ENCODE data around the gene DDX52.

DDX52 gene

DNA sequence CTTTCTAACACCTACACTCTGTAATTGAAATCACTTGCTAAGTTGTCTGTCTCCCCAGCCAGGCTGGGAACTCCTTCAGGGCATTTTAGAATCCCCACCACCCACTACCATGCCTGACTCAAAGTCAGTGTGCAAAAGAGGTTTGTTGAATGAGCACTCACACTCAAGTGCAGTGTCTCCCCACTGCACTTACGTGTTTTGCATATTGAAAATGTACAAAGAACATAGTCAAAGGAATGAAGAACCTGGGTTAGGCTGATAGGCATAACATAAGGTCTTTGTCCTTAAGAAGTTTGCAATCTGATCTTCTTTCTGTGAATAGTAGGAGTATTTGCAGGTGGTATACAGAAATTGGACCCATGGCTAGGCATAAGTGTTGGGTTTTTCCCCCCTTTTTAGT is 33.8 kb upstream of the DDX52 start:
- TF ChIP-seq, protein P1, sequence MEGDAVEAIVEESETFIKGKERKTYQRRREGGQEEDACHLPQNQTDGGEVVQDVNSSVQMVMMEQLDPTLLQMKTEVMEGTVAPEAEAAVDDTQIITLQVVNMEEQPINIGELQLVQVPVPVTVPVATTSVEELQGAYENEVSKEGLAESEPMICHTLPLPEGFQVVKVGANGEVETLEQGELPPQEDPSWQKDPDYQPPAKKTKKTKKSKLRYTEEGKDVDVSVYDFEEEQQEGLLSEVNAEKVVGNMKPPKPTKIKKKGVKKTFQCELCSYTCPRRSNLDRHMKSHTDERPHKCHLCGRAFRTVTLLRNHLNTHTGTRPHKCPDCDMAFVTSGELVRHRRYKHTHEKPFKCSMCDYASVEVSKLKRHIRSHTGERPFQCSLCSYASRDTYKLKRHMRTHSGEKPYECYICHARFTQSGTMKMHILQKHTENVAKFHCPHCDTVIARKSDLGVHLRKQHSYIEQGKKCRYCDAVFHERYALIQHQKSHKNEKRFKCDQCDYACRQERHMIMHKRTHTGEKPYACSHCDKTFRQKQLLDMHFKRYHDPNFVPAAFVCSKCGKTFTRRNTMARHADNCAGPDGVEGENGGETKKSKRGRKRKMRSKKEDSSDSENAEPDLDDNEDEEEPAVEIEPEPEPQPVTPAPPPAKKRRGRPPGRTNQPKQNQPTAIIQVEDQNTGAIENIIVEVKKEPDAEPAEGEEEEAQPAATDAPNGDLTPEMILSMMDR (IDR thresholded peaks at IDR 0.05; ENCODE audit: control insufficient read depth, extremely low read depth, insufficient read depth) = no peak
- DNase-seq (ENCODE audit: low read depth) = no peak
- no peak overlapping the region for H3K4me3 ChIP-seq (ENCODE audit: low read depth, low read length)

DNA sequence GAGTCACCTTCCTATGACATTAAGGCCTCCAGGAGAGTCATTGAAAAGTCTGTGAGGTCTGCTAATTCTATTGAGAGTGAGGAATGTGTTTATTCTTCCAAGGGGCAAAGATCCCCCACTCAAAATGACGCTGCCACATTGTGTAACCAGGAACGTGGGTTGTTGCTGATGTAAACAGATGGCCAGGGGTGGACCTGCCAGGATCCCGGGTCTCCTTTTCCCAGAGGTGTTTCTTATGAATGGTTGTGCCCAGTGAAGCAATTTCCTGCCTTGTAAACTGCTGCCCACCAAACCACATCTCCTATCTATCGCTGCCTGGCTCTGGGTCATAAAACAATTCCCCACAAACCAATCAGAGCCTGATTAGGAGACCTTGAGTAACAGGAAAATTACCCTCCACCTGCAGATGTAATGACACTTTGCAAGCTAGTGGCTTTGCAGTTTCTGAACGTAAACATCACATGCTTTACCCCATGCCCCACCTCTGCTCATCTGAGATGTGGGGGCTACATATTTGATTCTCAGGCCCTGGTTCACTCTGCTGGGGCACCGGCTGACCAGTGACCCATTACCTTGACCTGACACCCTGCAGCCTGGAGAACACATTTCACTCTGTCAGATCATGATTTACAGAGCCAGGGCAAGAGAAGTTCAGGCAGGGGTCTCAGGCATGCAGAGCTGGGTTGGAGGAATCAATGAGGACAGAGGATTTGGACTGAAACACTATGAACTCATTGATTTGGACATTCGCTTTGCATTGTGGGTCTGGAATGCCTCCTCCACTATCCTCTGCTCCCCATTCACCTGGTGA is 33.1 kb upstream of the DDX52 start:
- no peak overlapping the region for H3K4me3 ChIP-seq (ENCODE audit: low read depth, low read length)
- DNase-seq (ENCODE audit: low read depth) = no peak
- TF ChIP-seq, protein P1 (IDR thresholded peaks at IDR 0.05; ENCODE audit: control insufficient read depth, extremely low read depth, insufficient read depth) = no peak

DNA sequence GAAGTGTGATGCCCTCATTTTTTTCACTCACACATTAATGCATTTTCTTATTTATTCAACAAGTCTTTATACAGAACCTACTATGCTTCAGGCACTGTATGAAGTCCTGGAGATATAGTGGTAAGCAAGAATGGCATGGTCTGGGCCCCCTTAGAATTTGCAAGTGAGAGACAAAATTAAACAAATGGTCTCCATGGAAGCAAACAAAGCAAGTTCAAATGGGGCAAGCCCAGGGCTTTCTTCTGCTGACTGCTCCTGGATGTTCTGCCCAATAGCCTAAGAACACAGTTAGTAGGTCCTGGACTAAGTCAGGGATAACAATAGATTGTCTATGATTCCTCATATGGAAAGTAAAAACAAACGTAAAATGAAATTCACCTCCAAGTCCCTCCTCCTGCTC is 31.3 kb upstream of the DDX52 start:
- TF ChIP-seq, protein P1 (IDR thresholded peaks at IDR 0.05; ENCODE audit: control insufficient read depth, extremely low read depth, insufficient read depth) = no peak
- H3K4me3 ChIP-seq (ENCODE audit: low read depth, low read length) = no peak overlapping the region
- no peak for DNase-seq (ENCODE audit: low read depth)

DNA sequence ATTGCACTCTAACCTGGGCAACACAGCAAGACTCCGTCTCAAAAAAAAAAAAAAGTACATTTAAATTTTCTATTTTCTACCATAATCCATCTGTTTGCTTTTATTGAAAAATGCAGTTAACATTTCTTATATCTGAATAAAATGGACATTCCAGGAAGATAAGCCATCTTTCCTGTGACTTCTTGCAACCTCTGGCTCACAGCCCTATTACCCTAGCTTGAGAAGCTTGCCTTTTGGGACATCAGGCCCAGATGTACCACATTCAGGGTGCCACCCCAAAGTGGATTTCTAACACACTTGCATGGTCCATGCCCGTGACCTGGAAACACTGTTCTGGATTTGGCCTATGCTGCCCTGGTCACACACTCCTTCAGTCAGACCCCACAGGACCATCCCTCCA is 30.1 kb upstream of the DDX52 start:
- no peak for DNase-seq (ENCODE audit: low read depth)
- TF ChIP-seq, protein P1 (IDR thresholded peaks at IDR 0.05; ENCODE audit: control insufficient read depth, extremely low read depth, insufficient read depth) = no peak
- no peak overlapping the region for H3K4me3 ChIP-seq (ENCODE audit: low read depth, low read length)

DNA sequence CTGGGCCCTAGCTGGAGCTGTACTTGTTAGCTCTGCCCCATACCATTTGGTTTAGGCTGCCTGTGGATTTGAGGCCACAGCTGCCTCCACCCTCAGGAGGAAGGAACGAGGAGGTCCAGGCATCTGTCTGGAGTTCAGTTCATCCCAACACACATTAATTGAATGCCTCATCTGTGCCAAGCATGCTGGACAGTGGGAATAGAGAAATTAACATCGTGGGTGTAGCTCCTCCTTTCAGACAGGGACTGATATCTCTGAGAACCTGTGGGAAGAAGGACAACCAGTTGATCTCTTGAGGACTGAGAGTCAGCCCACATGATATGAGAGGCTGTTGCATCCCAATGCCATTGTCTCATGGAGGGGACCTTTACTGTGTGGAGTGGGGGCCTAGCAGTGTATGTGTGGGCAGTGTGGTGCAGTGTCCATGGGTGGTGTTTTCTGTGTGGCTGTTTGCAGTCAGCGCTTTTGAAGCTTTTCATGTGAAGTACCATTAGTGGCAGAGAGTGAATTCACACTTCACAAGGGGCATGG is 29.4 kb upstream of the DDX52 start:
- TF ChIP-seq, protein P1 (IDR thresholded peaks at IDR 0.05; ENCODE audit: control insufficient read depth, extremely low read depth, insufficient read depth) = no peak
- no peak for DNase-seq (ENCODE audit: low read depth)
- no peak overlapping the region for H3K4me3 ChIP-seq (ENCODE audit: low read depth, low read length)

DNA sequence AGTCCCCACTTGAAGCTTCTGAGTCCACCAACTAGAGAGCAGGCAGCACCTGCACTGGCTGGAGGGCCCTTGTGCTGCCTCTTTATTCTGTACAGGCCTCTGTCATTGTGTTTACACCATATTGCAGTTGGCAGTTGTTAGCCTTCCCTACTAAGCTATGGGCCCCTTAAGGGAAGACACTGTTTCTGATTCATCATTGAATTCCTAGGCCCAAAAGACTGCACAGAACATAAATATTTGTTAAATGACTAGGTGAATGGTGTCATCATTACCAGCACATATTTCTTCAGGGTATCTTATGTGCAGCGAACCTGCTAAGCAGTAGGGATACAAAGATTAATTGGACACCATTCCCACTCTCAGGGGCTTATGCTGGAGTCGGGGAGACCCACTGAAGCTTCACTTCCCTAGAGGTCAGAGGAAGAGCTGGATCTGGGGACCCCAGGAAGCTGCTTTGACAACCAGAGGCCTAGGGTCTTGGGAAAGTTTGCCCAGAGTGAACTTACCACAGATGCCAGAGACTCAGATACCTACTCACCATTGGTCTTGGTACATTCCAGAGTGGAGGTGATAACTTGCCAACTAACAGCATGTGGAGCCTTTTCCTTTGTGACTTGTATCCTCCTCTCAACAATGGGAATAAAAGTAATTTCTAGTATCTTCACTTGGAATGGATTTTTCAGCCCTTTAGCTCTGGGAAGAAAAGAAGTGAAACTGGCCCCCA is 28.7 kb upstream of the DDX52 start:
- DNase-seq (ENCODE audit: low read depth) = no peak
- TF ChIP-seq, protein P1 (IDR thresholded peaks at IDR 0.05; ENCODE audit: control insufficient read depth, extremely low read depth, insufficient read depth) = no peak
- no peak overlapping the region for H3K4me3 ChIP-seq (ENCODE audit: low read depth, low read length)
